ENCODE data around the gene GALNT16.
A peak's percentile ranks its signal among the peaks of the same experiment; 100 is the strongest.

The GALNT16 gene

GRCh38 chr14:69401841-69402240 lies 141.9 kb downstream of the GALNT16 start:
- TF ChIP-seq POLR2A (IDR thresholded peaks at IDR 0.05; ENCODE audit: extremely low read depth, insufficient read length): no peak
- TF ChIP-seq MYC (IDR thresholded peaks at IDR 0.05; ENCODE audit: low read depth, low read length): no peak
- TF ChIP-seq, protein P1, sequence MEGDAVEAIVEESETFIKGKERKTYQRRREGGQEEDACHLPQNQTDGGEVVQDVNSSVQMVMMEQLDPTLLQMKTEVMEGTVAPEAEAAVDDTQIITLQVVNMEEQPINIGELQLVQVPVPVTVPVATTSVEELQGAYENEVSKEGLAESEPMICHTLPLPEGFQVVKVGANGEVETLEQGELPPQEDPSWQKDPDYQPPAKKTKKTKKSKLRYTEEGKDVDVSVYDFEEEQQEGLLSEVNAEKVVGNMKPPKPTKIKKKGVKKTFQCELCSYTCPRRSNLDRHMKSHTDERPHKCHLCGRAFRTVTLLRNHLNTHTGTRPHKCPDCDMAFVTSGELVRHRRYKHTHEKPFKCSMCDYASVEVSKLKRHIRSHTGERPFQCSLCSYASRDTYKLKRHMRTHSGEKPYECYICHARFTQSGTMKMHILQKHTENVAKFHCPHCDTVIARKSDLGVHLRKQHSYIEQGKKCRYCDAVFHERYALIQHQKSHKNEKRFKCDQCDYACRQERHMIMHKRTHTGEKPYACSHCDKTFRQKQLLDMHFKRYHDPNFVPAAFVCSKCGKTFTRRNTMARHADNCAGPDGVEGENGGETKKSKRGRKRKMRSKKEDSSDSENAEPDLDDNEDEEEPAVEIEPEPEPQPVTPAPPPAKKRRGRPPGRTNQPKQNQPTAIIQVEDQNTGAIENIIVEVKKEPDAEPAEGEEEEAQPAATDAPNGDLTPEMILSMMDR (IDR thresholded peaks at IDR 0.05; ENCODE audit: low read depth, low read length): no peak
- TF ChIP-seq, protein P2, sequence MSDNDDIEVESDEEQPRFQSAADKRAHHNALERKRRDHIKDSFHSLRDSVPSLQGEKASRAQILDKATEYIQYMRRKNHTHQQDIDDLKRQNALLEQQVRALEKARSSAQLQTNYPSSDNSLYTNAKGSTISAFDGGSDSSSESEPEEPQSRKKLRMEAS (IDR thresholded peaks at IDR 0.05; ENCODE audit: low read depth, low read length): no peak
- no peak for DNase-seq (ENCODE audit: low read depth)
- H3K4me3 ChIP-seq (ENCODE audit: low read depth, low read length): peak overlapping the region; percentile 84

- no peak overlapping the region for H3K4me3 ChIP-seq (ENCODE audit: low read depth, low read length)
- TF ChIP-seq, protein P1 (IDR thresholded peaks at IDR 0.05; ENCODE audit: low read depth, low read length): no peak
- TF ChIP-seq, protein P2 (IDR thresholded peaks at IDR 0.05; ENCODE audit: low read depth, low read length): no peak
- no peak for TF ChIP-seq POLR2A (IDR thresholded peaks at IDR 0.05; ENCODE audit: extremely low read depth, insufficient read length)
- TF ChIP-seq MYC (IDR thresholded peaks at IDR 0.05; ENCODE audit: low read depth, low read length): no peak
- DNase-seq (ENCODE audit: low read depth): no peak
These were observed 144.5 kb downstream of the GALNT16 start for GRCh38 chr14:69404478-69404877.

DNA sequence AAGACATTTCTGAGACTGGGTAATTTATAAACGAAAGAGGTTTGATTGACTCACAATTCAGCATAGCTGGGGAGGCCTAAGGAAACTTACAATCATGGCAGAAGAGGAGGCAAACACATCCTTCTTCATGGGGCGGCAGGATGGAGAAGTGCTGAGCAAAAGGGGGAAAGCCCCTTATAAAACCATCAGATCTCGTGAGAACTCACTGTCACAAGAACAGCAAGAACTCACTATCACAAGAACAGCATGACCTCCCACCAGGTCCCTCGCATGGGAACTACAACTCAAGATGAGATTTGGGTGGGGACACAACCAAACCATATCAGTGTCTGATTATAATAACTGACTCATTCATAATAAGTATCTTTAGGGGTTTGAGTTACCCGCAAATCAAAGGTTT lies 144.9 kb downstream of the GALNT16 start:
- no peak overlapping the region for H3K4me3 ChIP-seq (ENCODE audit: low read depth, low read length)
- TF ChIP-seq, protein P1 (IDR thresholded peaks at IDR 0.05; ENCODE audit: low read depth, low read length): no peak
- TF ChIP-seq MYC (IDR thresholded peaks at IDR 0.05; ENCODE audit: low read depth, low read length): no peak
- DNase-seq (ENCODE audit: low read depth): no peak

GRCh38 chr14:69405762-69406161 lies 145.8 kb downstream of the GALNT16 start:
- TF ChIP-seq, protein P2 (IDR thresholded peaks at IDR 0.05; ENCODE audit: low read depth, low read length): no peak
- TF ChIP-seq MYC (IDR thresholded peaks at IDR 0.05; ENCODE audit: low read depth, low read length) (no peak), POLR2A (IDR thresholded peaks at IDR 0.05; ENCODE audit: extremely low read depth, insufficient read length) (no peak)
- TF ChIP-seq, protein P1 (IDR thresholded peaks at IDR 0.05; ENCODE audit: low read depth, low read length): no peak
- DNase-seq (ENCODE audit: low read depth): no peak
- H3K4me3 ChIP-seq (ENCODE audit: low read depth, low read length): no peak overlapping the region

Measured in NB4 (cell line).